HFFc6 (cell line): ENCODE results near the gene DCAKD. TPM values are rescaled to one million over a fixed set of nuclear protein-coding genes. Genes with fewer than 3 reads are reported as not detected.

Experiments
- DNase-seq: peaks from one replicate; pipeline ENCODE4 v3.0.0-alpha.2; 2018
- H3K27ac Mint-ChIP-seq: 2 replicates; pipeline ENCODE4 v1.8.0; 2020; ENCODE audit warnings: mild to moderate bottlenecking, mixed read lengths
- H3K27me3 Mint-ChIP-seq: 2 replicates; pipeline ENCODE4 v1.8.0; 2021; ENCODE audit warnings: mild to moderate bottlenecking, moderate library complexity, mixed read lengths; ENCODE audit not compliant: insufficient read depth
- H3K36me3 Mint-ChIP-seq: 2 replicates; pipeline ENCODE4 v1.8.0; 2021; ENCODE audit warnings: low read depth, mixed read lengths
- H3K4me1 Mint-ChIP-seq: 2 replicates; pipeline ENCODE4 v1.8.0; 2020; ENCODE audit warnings: low read depth, mixed read lengths
- H3K4me3 Mint-ChIP-seq: 2 replicates; pipeline ENCODE4 v1.8.0; 2020; ENCODE audit warnings: mild to moderate bottlenecking, moderate library complexity, mixed read lengths
- H3K9me3 Mint-ChIP-seq: 2 replicates; pipeline ENCODE4 v1.8.0; 2020; ENCODE audit warnings: mild to moderate bottlenecking, mixed read lengths
- CTCF ChIP-seq: fragments of 200-600 bp; sonication (generic); IDR thresholded peaks from 2 replicates; pipeline ENCODE4 v1.5.0; 2021; ENCODE audit warnings: antibody characterized with exemption, mild to moderate bottlenecking
- total RNA-seq, 6 experiments: library from RNA; stranded (reverse); fragmentation: NEBNext Ultra II Directional; extraction: Animal tissue kit (Norgen Biotek cat#: 25700); gene quantifications; 2 replicates in 1 of 6; 3 replicates in 5 of 6; pipeline ENCODE4 v1.2.3, GENCODE V29; 2021

Gene DCAKD
- total RNA-seq, 6 experiments from 2014 or later: 34.0 to 38.9 (median 35.8) TPM

DNA sequence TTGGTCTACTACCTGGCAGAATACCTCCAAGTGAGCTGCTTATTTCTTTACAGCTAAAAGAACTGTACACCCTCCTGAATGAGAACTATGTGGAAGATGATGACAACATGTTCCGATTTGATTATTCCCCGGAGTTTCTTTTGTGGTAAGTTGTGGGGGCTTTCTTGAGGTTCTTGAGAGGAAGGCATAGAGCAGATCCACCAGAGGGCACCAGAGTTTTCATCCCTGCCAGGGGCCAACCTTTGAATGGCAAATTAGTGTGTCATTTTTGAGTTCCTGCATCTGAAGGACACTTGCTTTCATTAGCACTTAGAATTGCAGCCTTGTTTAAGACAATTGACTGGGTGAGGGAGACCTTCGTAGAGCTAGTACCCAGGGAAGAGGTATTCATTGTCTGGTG lies 44.7 kb upstream of the DCAKD start:
- Mint-ChIP-seq H3K4me3 (no peak overlapping the region), H3K27me3 (peaks cover under 1% of the 10 kb centered on the region; the same call in 1 of the 2 replicates), H3K9me3 (no peaks in the 10 kb centered on the region; the same call in 1 of the 2 replicates), H3K4me1 (peaks cover 45% of the 10 kb centered on the region), H3K27ac (no peak overlapping the region), H3K36me3 (peaks cover 48% of the 10 kb centered on the region)
- peak; percentile 80 for TF ChIP-seq CTCF
- DNase-seq: peak; percentile 32

GRCh38 chr17:45093444-45094110 lies 42.1 kb upstream of the DCAKD start:
- Mint-ChIP-seq H3K4me3 (peak overlapping the region; percentile 67), H3K36me3 (peaks cover 49% of the 10 kb centered on the region), H3K4me1 (peaks cover 48% of the 10 kb centered on the region), H3K27ac (peak overlapping the region; percentile 95), H3K9me3 (no peaks in the 10 kb centered on the region; the same call in 1 of the 2 replicates), H3K27me3 (peaks cover 2% of the 10 kb centered on the region)
- DNase-seq: no peak
- no peak for TF ChIP-seq CTCF

GRCh38 chr17:45092911-45093430 lies 41.5 kb upstream of the DCAKD start:
- Mint-ChIP-seq H3K4me1 (peaks cover 49% of the 10 kb centered on the region), H3K36me3 (peaks cover 48% of the 10 kb centered on the region), H3K27ac (peak overlapping the region; percentile 95), H3K27me3 (peaks cover 2% of the 10 kb centered on the region), H3K4me3 (peak overlapping the region; percentile 67), H3K9me3 (no peaks in the 10 kb centered on the region; the same call in 1 of the 2 replicates)
- TF ChIP-seq CTCF: no peak
- DNase-seq: peak; percentile 98

GRCh38 chr17:45091778-45092425 lies 40.5 kb upstream of the DCAKD start:
- TF ChIP-seq CTCF: 0 out of 2 replicates have a peak, but pooled peaks have one; percentile 13
- no peak for DNase-seq
- Mint-ChIP-seq H3K27ac (peak overlapping the region; percentile 95), H3K9me3 (no peaks in the 10 kb centered on the region; the same call in 1 of the 2 replicates), H3K4me3 (peak overlapping the region; percentile 56), H3K36me3 (peaks cover 51% of the 10 kb centered on the region), H3K4me1 (peaks cover 58% of the 10 kb centered on the region), H3K27me3 (peaks cover 2% of the 10 kb centered on the region)

DNA sequence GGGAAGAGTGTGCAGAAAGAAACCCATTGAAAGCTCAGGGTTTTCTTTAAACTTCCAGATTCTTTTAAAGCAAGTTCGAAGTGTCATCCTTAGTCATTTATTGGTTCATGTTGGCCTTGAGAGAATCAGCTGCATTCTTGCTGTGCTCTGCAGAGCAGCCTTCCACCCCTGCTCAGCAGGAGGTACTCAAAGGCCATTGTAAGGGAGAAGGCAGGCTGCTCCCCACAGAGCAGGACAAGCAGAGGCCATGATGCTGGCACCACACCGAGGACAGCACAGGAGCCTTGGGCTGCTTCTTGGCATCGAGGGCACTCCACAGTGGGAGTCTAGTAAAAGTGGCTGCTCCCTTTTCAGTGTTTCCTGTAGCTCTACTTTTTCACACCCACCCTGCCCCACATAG lies 39.3 kb upstream of the DCAKD start:
- H3K4me3 Mint-ChIP-seq: no peak overlapping the region; the same call in 1 of the 2 replicates
- peaks cover 2% of the 10 kb centered on the region for H3K27me3 Mint-ChIP-seq
- peaks cover 50% of the 10 kb centered on the region for H3K36me3 Mint-ChIP-seq
- DNase-seq: no peak
- no peak for TF ChIP-seq CTCF
- H3K27ac Mint-ChIP-seq: peak overlapping the region; percentile 95
- H3K9me3 Mint-ChIP-seq: no peaks in the 10 kb centered on the region; the same call in 1 of the 2 replicates
- H3K4me1 Mint-ChIP-seq: peaks cover 52% of the 10 kb centered on the region
